Tibial artery (tissue), 4 donors: Measurements from ENCODE around the gene BRPF3.

ENCODE experiments used
- DNase-seq, 2 donors: peaks; one replicate each; pipeline ENCODE4 v3.0.0-alpha.2; 2019
- H3K27ac ChIP-seq, 2 donors: fragments of 200-600 bp; sonication (generic) in 1 of 2; 1 replicate in 1 of 2; 2 replicates in 1 of 2; pipeline ENCODE4 v1.5.1; 2018 to 2019; ENCODE audit warnings: mild to moderate bottlenecking in 1 of 2
- H3K27me3 ChIP-seq, 2 donors: fragments of 200-600 bp; sonication (generic) in 1 of 2; one replicate each; pipeline versions ENCODE4 v1.5.1 to v1.6.0; 2016 to 2019
- H3K36me3 ChIP-seq, 3 donors: fragments of 200-600 bp; sonication (generic) in 2 of 3; one replicate each; pipeline ENCODE4 v1.5.1; 2016 to 2019; ENCODE audit warnings: mild to moderate bottlenecking in 2 of 3
- H3K4me1 ChIP-seq, 4 donors: fragments of 200-600 bp; sonication (generic) in 2 of 4; 1 replicate in 3 of 4; 2 replicates in 1 of 4; pipeline ENCODE4 v1.5.1; 2016 to 2019
- H3K4me3 ChIP-seq, 2 donors: fragments of 200-600 bp; sonication (generic) in 1 of 2; 1 replicate in 1 of 2; 2 replicates in 1 of 2; pipeline ENCODE4 v1.5.1; 2018 to 2019; ENCODE audit warnings: mild to moderate bottlenecking in 2 of 2
- H3K9me3 ChIP-seq, 3 donors: fragments of 200-600 bp; sonication (generic) in 1 of 3; one replicate each; pipeline ENCODE4 v1.5.1; 2016 to 2019
- CTCF ChIP-seq, 2 experiments: fragments of 200-600 bp in 1 of 2; fragments of 450-650 bp in 1 of 2; IDR thresholded peaks; one replicate each; pipeline ENCODE4 v1.5.1; 2017 to 2019; ENCODE audit warnings: antibody characterized with exemption in 2 of 2, mild to moderate bottlenecking in 1 of 2, moderate library complexity in 1 of 2
- intact Hi-C: fragments of 100-400 bp; cut with DNase I; formaldehyde crosslinking; loops from one replicate; pipeline ENCODE4 v1.15.0; 2023; ENCODE audit warnings: low total_unique reads

BRPF3 gene

DNA sequence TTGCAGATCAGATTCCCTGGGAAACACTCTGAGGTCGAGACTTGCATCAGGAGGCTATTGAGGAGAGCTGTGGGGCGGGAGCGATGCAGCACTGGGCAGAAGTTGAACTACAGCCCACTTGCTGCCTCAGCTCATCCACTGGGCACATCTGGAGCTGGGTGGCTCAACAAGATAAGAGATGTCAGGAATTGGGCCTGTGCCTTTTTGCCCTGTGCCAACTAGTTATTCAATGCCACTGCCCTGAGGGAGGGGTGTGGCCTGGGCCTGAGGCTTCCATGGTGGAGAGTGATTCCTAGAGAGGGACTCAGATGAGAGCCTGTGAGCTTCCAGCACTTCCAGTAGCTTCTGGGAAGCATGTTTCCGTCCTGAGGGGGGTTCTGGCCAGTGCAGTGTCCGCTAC, 32.7 kb downstream of the BRPF3 start:
- intact Hi-C loops = no loop called here
- H3K36me3 ChIP-seq = peaks cover 62 to 94% (median 76%) of the 10 kb centered on the region in 3 donors
- H3K9me3 ChIP-seq = no peaks in the 10 kb centered on the region
- H3K27me3 ChIP-seq = no peaks in the 10 kb centered on the region
- TF ChIP-seq CTCF (IDR thresholded peaks at IDR 0.05) = no peak
- H3K4me1 ChIP-seq = no peaks in the 10 kb centered on the region
- H3K27ac ChIP-seq = no peak overlapping the region
- DNase-seq = no peak
- no peak overlapping the region for H3K4me3 ChIP-seq

DNA sequence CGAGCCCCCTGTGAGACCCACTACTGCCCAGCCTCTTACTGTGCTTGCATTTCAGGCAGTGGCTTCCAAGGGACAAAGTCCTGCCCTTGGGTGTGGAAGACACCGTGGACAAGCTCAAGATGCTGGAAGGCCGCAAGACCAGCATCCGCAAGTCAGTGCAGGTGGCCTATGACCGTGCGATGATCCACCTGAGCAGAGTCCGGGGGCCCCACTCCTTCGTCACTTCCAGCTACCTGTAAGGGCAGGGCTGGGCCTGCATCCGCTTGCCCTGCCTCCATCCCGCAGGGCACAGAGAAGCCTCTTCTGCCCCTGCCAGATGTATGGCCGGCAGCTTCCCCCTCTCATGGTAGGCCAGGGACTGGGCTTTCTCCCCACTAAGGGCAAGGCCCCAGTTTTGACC, 33.8 kb downstream of the BRPF3 start:
- H3K9me3 ChIP-seq = no peaks in the 10 kb centered on the region
- H3K27me3 ChIP-seq = no peaks in the 10 kb centered on the region
- H3K4me1 ChIP-seq = no peaks in the 10 kb centered on the region
- no peak for DNase-seq
- intact Hi-C loops = no loop called here
- H3K36me3 ChIP-seq = peaks cover 56 to 83% (median 65%) of the 10 kb centered on the region in 3 donors
- no peak overlapping the region for H3K4me3 ChIP-seq
- no peak overlapping the region for H3K27ac ChIP-seq
- no peak for TF ChIP-seq CTCF (IDR thresholded peaks at IDR 0.05)

GRCh38 chr6:36232172-36232571, 35.6 kb downstream of the BRPF3 start:
- no peaks in the 10 kb centered on the region for H3K9me3 ChIP-seq
- H3K4me3 ChIP-seq = no peak overlapping the region
- H3K27me3 ChIP-seq = no peaks in the 10 kb centered on the region
- TF ChIP-seq CTCF (IDR thresholded peaks at IDR 0.05) = no peak
- no peak for DNase-seq
- intact Hi-C loops = no loop called here
- H3K4me1 ChIP-seq = no peaks in the 10 kb centered on the region
- peaks cover 47 to 77% (median 50%) of the 10 kb centered on the region in 3 donors for H3K36me3 ChIP-seq
- H3K27ac ChIP-seq = no peak overlapping the region

DNA sequence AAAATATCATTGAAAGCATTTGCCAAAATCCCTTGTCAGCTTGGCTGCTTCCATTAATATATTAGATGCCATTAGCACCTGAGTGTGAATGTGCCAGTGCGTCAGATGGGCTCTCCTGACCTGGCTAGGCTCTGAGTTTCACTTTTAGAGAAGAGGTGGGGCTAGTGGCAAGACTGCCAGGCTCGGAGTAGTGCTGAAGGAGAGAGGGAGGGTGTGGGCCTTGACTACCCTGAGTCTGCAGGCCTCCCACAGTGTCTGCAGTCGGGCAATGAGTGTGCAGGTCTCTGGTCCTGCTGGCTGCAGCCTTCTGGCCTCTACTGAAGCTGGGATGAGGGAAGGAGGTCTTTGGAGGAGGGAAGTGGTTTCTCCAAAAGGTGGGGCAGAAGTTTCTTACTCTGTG, 38.8 kb downstream of the BRPF3 start:
- Histone ChIP-seq H3K27me3 (no peaks in the 10 kb centered on the region), H3K4me1 (no peaks in the 10 kb centered on the region), H3K9me3 (no peaks in the 10 kb centered on the region), H3K4me3 (no peak overlapping the region), H3K27ac (no peak overlapping the region), H3K36me3 (peaks cover 15 to 46% (median 25%) of the 10 kb centered on the region in 3 donors)
- intact Hi-C loops = no loop called here
- DNase-seq = no peak
- TF ChIP-seq CTCF (IDR thresholded peaks at IDR 0.05) = no peak

- no peaks in the 10 kb centered on the region for H3K27me3 ChIP-seq
- intact Hi-C loops = no loop called here
- H3K4me1 ChIP-seq = no peaks in the 10 kb centered on the region
- H3K36me3 ChIP-seq = peaks cover 10 to 41% (median 19%) of the 10 kb centered on the region in 3 donors
- no peak for TF ChIP-seq CTCF (IDR thresholded peaks at IDR 0.05)
- H3K27ac ChIP-seq = no peak overlapping the region
- no peaks in the 10 kb centered on the region for H3K9me3 ChIP-seq
- H3K4me3 ChIP-seq = no peak overlapping the region
- DNase-seq = no peak
These were observed 39.3 kb downstream of the BRPF3 start for GRCh38 chr6:36235862-36236261.

GRCh38 chr6:36239774-36240173, 43.2 kb downstream of the BRPF3 start:
- TF ChIP-seq CTCF (IDR thresholded peaks at IDR 0.05) = no peak
- Histone ChIP-seq H3K4me1 (no peaks in the 10 kb centered on the region), H3K36me3 (peaks cover 0 to 10% (median 0%) of the 10 kb centered on the region in 3 donors), H3K27me3 (no peaks in the 10 kb centered on the region), H3K27ac (no peak overlapping the region), H3K4me3 (no peak overlapping the region), H3K9me3 (no peaks in the 10 kb centered on the region)
- intact Hi-C loops = no loop called here
- no peak for DNase-seq
